HG03175 (cell line): ENCODE results near the gene KLHL2.
"Not testable (repeated sequence)": the region's sequence is repeated elsewhere in the genome, so short reads cannot be mapped to it uniquely, and the experiment has no call there.

Source experiments
- ATAC-seq: cut with Tn5 transposase; IDR thresholded peaks from one replicate; pipeline ENCODE4 v1.9.1; 2021; ENCODE audit warnings: mild to moderate bottlenecking, moderate library complexity; ENCODE audit not compliant: unreplicated experiment

Gene KLHL2, protein sequence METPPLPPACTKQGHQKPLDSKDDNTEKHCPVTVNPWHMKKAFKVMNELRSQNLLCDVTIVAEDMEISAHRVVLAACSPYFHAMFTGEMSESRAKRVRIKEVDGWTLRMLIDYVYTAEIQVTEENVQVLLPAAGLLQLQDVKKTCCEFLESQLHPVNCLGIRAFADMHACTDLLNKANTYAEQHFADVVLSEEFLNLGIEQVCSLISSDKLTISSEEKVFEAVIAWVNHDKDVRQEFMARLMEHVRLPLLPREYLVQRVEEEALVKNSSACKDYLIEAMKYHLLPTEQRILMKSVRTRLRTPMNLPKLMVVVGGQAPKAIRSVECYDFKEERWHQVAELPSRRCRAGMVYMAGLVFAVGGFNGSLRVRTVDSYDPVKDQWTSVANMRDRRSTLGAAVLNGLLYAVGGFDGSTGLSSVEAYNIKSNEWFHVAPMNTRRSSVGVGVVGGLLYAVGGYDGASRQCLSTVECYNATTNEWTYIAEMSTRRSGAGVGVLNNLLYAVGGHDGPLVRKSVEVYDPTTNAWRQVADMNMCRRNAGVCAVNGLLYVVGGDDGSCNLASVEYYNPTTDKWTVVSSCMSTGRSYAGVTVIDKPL

DNA sequence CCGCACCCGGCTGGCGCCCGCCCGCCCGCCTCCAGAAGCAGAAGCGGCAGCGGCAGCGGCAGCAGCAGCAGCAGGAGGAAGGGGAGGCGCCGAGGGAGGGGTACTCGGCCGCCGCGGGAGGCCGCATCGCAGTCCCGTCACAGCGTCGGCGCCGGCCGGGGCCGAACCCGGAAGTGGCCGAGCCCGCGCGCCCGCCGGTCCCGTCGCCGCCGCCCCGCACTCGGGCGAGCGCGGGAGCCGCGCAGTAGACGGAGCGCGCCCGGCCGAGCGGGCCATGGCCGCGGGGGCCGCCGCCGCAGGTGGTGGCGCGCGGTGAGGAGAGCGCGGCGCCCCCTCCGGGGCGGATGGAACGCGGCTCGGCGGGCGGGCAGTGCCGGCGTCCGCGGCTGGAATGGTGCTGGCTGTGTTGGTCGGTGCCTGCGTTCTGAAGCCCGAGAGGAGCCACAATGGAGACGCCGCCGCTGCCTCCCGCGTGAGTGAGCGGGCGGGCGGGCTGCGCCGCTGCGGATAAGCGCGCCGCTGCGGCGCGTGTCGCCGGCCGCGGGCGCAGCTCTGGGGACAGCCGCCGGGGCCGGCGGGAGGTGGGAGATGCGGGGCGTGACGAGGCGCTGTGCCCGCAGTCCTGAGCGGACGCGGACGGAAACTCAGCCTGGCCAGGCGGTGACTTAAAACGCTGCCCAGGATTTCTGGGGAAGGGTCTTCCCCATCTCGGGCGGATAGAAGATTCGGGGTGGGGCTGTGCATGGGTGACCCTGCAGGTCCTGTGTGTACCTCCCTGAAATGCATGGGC, at the start of gene KLHL2:
Gene KLHL2, plus strand, starts transcription at position 131 of the 790 bp plus-strand sequence. Its CDS starts 316 bp downstream, at position 447.
- ATAC-seq, result peak; percentile 90

DNA sequence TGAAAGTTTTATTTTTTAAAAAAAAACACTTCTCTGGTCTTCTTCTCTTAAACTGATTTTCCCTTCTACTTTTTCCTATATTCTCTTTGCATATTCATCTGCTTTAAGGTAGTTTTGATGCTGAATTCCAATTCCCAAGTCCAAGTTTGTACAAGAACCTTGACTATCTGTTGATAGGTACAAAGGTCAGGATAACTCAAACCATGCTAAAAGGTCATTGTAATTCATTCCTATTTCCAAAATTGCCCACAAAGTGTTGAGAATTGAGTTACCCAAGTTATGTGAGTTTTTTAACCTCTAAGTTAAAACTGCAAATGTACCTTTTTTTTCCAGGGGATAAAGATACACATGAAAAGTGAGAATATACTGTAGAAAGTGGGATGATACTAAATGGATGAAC, 48.6 kb upstream of the KLHL2 start:
- no peak for ATAC-seq

DNA sequence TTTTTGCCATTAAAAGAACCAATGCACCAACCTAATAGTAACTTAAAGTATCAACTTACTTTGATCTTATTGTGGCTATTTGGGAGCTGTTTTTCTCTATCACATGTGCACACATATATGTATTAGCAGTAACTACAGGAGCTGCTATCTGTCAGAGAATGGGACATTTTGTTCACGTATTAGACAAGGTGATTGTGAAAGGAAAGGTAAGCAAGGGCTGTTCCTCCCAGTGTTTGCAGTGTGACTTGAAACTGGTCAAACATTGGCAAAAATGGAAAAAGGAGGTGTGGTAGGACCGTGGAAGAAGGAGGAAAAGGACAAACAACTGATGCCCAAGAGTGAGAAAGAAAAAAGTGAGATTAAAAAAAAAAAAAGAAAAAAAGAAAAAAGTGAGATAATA, 43.1 kb upstream of the KLHL2 start:
- ATAC-seq, result no peak

DNA sequence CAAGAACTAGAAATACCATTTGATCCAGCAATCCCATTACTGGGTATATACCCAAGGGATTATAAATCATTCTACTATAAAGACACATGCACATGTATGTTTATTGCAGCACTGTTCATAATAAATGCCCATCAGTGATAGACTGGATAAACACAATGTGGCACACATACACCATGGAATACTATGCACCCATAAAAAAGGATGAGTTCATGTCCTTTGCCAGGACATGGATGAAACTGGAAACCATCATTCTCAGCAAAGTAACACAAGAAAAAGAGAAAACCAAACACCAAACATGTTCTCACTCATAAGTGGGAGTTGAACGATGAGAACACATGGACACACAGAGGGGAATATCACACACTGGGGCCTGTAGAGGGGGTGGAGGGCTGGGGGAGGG, 40.5 kb upstream of the KLHL2 start:
- not testable (repeated sequence) for ATAC-seq

DNA sequence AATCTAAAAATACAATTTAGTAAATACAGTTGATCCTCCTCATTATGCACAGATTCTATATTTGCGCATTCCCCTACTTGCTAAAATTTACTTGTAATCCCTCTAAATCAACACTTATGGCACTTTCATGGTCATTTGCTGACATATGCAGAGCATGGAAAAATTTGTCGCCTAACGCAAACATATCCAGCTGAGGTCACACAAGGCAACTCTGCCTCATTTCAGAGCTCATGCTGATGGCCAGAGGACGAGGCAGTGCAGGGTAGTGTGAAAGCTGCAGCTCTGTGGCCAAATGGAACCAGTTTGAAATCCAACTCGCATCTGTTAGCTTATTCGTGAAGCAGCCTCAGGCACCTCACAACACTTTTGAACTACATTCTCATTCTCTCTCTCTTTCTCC, 39.7 kb upstream of the KLHL2 start:
- no peak for ATAC-seq

DNA sequence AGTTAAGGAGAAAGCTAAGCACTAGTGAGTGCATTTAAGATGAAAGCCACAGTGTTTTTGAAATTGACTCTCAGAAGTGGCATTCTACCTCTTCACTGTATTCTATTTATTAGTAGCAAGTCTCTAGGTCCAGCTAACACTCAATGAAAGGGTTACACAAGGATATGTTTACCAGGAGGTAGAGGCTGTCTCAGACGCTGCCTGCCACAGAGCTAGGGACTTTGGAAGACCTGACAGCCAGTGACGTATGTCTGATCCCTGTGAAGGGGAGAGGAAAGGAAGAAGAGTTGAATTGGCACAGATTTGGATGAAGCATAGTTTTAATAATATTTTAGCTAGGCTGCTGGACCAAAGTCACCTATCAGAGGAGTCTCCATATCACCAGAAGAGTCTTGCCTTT, 36.5 kb upstream of the KLHL2 start:
- no peak for ATAC-seq

DNA sequence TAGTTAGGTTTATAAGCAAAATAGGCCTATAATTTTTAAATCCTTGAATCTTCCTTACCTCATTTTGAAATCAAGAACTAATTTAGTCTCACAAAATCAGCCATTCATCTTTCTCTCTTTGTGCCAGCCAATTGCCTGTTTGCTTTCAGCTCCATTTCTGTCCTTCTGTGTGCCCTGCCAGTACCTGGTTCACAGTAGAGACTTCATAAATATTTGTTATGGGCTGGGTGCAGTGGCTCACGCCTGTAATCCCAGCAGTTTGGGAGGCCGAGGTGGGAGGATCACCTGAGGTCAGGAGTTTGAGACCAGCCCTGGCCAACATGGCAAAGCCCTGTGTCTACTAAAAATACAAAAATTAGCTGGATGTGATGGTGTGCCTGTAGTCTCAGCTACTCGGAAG, 31.9 kb upstream of the KLHL2 start:
- ATAC-seq, result not testable (repeated sequence)

DNA sequence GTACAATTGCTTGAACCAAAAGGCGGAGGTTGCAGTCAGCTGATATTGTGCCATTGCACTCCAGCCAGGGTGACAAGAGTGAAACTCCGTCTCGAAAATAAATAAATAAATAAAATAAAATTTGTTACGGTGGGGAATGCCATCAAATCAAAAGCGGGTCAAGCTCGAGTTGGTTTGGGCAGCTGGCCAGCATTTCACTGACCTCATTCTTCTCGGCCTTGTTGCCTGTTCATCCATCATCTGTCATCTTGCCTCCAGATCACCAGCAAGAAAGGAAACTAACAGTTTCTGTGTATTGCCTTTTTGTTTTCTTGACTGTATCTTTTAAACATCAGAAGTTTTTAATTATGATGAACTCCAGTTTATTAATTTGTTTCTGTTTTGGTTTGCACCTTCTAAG, 31.5 kb upstream of the KLHL2 start:
- no peak for ATAC-seq

DNA sequence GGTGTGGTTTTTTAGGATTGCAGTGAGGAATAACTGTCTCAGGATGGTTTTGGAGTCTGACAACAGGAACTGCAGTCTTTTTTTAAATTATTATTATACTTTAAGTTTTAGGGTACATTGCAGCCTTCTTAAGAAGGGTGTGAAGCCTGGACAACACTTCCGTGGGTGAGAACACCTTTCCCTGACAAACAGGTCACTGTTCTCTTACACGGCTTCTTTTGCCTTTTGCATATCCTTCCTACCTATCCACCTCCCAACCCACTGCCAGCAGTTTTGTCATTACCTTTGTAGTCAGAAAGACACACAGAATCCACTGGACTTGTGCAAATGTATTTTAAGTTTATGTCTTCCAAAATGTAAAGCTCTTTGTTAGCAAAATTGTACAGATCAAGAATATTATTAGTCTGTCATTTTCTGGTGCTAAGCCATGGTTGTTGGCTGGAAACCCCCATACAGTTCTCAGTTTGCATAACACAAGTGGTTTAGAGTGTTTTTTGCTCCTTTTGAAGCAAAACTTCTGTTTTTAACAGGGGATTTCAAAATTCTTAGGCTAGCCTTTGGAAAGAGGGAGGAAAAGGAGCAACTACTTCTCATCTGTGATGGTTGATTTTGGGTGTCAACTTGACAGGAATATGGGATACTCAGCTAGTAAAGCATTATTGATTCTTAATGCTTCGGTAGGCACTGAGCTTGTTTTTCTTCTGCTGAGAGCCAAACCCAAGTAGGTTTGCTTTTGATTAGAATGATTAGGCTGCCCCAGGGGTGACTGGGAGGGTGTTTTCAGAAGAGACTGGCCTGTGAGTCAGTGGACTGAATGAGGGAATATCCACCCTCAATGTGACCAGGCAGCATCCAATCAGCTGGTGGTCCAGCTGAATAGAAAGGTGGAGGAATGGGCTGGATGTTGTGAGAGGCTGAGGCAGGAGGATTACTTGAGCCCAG, 29.4 kb upstream of the KLHL2 start:
- peak; percentile 52 for ATAC-seq

DNA sequence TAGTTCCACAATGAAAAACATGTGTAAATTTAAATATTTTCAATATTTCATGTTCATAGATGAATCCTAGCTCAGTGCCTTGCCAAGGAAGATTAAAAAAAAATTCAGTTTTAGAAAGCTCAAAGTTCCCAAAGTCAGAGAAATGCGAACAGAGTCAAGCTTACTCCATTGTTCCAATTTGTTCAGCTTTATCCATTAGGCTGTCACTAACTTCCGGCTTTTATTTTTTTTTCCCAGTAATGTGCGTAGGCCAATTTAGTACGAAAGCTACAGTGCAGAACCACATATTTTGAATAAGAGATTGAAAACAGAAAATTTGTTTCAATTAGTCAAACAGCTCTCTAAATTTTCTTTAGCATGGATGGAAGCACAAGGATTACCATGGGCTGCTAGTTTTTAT, 23.1 kb upstream of the KLHL2 start:
- ATAC-seq, result no peak

DNA sequence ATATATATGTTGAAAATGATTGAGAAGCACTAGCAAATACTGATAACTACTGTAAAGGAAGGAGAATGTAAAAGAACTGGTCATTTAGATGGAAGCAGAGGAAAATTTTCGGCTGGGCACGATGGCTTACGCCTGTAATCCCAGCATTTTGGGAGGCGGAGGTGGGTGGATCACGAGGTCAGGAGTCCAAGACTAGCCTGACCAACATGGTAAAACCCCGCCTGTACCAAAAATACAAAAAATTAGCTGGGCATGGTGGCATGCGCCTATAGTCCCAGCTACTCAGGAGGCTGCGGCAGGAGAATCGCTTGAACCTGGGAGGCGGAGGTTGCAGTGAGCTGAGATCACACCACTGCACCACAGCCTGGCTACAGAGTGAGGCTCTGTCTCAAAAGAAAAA, 22.4 kb upstream of the KLHL2 start:
- ATAC-seq, result not testable (repeated sequence)

DNA sequence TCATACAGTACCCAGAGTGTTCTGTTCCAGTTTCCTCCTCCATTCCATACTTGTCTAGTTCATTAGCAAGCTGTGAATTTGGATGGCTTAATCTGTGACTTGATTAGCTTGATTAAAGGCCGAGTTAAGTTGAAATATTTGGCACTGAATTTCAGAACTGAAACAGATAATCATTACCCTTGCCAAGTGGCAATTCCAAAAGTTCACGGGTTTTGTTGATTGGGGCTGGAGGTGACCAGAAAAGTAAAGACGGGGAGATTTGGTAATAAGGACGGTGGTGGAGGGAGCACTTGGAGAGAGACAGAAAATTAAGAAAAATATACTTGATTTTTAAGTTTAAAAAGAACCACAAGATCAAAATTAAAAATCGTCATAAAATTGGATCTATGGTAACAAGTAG, 21.9 kb upstream of the KLHL2 start:
- ATAC-seq, result no peak

DNA sequence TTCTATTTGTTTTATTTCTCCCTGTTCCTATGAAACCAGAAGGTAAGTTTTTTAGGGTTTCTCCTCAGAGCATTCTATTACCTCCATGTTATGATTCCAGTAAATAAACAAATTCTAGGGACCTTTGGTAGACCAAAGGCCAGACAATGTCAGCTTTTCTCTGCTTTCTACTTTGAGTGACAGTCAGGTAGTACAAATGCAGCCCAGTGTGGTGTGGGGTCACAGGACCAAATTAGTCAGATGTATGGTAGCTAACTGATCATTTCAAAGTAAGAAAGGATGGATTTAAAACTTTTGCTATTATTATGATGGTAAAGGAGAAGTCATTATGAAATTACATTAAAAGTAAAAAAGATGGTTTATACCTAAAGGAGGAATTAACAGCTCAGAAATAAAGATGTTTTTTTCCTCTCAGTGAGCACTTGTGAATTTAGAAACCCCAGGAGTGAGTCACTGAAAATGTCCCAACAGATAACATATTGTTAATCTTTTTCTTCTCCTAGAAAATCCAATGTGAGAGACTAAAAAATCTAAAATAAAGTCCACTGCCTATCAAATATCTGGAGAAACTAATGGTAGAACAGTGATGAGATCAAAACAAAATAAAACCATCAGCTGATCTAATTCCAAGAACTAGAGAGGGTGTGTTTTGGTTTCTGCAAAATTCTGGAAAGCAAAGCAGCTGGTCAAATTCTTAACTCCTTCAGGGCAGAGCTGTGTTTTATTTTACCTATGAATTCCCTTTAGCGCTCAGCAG, 16.6 kb upstream of the KLHL2 start:
- no peak for ATAC-seq

DNA sequence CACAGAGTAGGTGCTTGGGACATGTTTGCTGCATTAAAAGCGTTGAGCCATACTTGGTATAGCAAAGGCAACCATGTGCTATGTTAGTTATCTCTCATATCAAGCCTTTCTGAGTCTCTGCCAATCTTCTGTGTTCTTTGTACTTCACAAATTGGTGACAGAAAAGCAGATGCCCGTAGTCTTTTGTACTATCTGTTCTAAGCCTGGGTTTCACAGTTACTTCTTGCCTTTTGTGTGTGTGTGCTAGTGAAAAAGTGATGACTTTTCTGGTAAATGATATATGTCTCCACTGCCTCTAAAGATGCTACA, 16.1 kb upstream of the KLHL2 start:
- no peak for ATAC-seq

DNA sequence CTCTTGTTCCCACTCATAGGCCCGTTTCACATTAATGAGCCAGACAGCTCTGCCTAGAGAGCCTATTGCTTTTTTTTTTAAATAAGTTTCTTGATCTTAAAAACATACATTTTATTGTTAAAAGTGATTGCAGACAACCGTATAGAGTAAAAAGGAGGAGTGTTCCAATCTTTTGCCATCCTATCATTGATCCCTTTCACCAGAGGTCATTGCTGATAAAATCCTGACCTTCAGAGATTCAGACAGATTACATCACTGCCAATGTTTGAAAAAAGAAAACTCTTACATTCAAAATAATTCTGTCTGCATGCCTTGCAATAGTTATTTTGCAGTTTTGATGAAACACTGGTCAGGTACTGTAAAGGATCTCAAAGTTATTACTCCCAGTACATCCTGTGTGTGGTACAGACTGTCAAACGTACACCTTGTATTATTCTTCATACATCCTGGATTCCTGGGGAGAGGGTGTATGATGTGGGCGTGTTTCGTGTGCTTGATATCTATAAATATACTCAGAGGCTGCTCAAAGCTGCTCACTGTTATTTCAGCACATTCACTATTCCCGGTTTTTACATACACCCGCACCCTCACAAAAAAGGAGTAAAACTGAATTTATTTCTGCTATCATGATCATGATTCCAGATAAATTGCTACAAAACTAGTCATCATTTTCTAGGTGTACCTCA, 15.4 kb upstream of the KLHL2 start:
- no peak for ATAC-seq

DNA sequence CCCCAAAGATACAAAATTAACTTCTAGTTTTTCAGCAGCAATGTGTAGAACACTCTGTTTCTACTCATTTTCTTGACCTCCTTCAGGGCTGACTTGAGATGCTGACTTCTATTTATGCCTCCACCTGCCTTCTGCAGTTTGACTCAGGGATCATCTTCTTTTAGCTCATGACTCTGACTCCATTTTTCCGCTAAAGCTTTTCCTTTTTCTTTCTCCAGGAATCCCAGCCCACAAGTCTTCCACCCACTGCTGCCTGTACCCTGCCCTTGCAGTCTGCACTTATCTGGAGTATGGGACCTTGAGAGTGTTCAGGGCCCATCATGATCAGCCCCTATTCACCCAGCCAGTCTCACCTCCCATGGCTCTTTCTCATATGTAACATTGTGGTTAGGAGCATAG, 14.9 kb upstream of the KLHL2 start:
- ATAC-seq, result no peak

DNA sequence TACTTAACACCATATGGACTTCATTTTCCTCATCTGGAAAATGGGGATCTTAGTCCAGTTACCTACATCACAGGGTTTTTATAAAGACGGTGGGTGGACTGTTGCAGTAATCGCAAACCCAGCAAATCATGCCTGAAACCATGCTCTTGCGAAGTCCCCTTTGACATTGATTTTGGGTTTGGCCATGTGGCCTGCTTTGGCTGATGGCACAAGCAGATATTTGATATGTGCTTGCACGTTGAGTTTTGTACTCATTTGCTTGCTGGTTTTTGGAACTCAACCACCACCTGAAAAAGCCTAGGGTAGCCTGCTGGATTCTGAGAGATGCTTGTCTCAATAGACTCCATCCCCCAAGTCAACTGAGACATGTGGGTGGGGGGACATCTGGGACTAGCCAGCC, 14.4 kb upstream of the KLHL2 start:
- no peak for ATAC-seq

DNA sequence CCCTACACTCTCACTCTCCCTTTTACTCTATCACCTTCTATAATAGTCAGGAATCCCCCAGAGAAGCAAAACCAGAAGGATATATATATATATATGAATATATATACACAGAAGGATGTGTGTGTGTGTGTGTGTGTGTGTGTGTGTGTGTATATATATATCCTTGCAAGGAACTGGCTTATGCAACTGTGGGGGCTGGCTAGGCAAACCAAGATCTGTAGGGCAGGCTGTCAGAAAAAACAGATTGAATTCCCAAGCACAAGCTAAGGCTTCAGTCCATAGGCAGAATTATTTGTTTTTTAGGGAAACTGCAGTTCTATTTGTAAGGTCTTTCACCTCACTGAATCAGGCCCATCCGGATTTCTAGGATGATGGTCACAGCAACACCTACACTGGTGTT, 13.0 kb upstream of the KLHL2 start:
- ATAC-seq, result no peak

DNA sequence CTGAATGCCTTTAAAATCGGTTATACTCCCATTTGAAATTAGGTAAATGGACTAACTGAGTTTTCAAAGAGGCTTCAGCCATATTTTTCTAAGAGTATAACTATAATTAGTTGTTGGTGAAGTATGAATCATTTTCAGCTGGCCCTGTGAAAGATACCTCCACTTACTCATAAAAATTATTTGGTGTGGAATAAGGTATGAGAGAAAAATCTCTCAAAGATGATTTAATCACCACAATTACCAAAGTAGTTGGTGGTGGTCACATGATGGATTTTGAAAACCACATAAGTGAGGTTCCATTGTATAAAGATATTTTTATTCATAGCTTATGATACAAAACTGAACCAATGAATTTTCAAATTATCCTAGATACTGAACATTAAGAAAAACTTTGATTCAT, 9.0 kb upstream of the KLHL2 start:
- no peak for ATAC-seq

DNA sequence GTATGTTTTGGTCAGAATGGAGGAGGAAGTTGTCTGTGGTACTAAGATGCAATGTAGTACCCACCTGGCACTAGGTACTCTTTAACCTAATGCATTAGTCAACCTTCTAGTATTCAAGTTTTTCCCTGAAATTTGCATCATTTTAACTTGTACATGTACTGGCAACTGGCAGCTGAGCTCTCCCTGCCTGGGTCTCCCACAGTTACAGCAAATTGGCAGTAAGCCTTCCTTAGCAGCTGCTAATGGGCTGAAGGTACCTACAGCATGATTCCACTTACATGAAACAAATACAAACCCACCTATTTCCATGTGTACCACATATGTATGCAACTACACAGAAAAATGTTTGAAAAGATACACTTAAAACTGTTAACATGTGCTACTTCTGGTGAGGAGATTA, 8.1 kb upstream of the KLHL2 start:
- no peak for ATAC-seq
